ENCODE data around the gene IL11RA.
A peak's percentile ranks its signal among the peaks of the same experiment; 100 is the strongest.

IL11RA gene

GRCh38 chr9:34659592-34660253 lies 7.7 kb downstream of the IL11RA start:
- TF ChIP-seq CTCF (IDR thresholded peaks at IDR 0.05): no peak
- Histone ChIP-seq H3K9me3 (no peaks in the 10 kb centered on the region), H3K36me3 (peaks cover 6% of the 10 kb centered on the region), H3K4me3 (ENCODE audit: low read depth in 1 of 2, low read length in 1 of 2) (no peak overlapping the region), H3K27ac (no peak overlapping the region), H3K4me1 (ENCODE audit: control insufficient read depth in 1 of 2, insufficient read depth in 1 of 2, low read depth in 1 of 2, low read length in 1 of 2) (peaks cover 5% of the 10 kb centered on the region in 2 experiments), H3K27me3 (no peaks in the 10 kb centered on the region)

- peaks cover 13 to 14% of the 10 kb centered on the region in 2 experiments for H3K4me1 ChIP-seq (ENCODE audit: control insufficient read depth in 1 of 2, insufficient read depth in 1 of 2, low read depth in 1 of 2, low read length in 1 of 2)
- no peak within 1 kb of the TSS for H3K27ac ChIP-seq
- no peaks in the 10 kb centered on the region for H3K27me3 ChIP-seq
- TF ChIP-seq CTCF (IDR thresholded peaks at IDR 0.05): no peak
- H3K9me3 ChIP-seq: no peaks in the 10 kb centered on the region
- H3K4me3 ChIP-seq (ENCODE audit: low read depth in 1 of 2, low read length in 1 of 2): no peak within 1 kb of the TSS
- H3K36me3 ChIP-seq: peaks cover 6% of the 10 kb centered on the region
Measured at GRCh38 chr9:34662526-34663302, 10.7 kb downstream of the IL11RA start, which contains the start of gene CCL27. Gene CCL27 (minus strand): TSS chr9:34662657. CDS start chr9:34662633, 24 bp downstream.

GRCh38 chr9:34663303-34663605 lies 11.3 kb downstream of the IL11RA start:
- no peaks in the 10 kb centered on the region for H3K9me3 ChIP-seq
- H3K4me3 ChIP-seq (ENCODE audit: low read depth in 1 of 2, low read length in 1 of 2): no peak overlapping the region
- H3K4me1 ChIP-seq (ENCODE audit: control insufficient read depth in 1 of 2, insufficient read depth in 1 of 2, low read depth in 1 of 2, low read length in 1 of 2): peaks cover 13 to 14% of the 10 kb centered on the region in 2 experiments
- no peak for TF ChIP-seq CTCF (IDR thresholded peaks at IDR 0.05)
- no peak overlapping the region for H3K27ac ChIP-seq
- H3K27me3 ChIP-seq: no peaks in the 10 kb centered on the region
- H3K36me3 ChIP-seq: peaks cover 6% of the 10 kb centered on the region

GRCh38 chr9:34664281-34665066 lies 12.5 kb downstream of the IL11RA start:
- H3K36me3 ChIP-seq: peaks cover 10% of the 10 kb centered on the region
- H3K27ac ChIP-seq: peak overlapping the region; percentile 99
- no peaks in the 10 kb centered on the region for H3K27me3 ChIP-seq
- peaks cover 13 to 14% of the 10 kb centered on the region in 2 experiments for H3K4me1 ChIP-seq (ENCODE audit: control insufficient read depth in 1 of 2, insufficient read depth in 1 of 2, low read depth in 1 of 2, low read length in 1 of 2)
- H3K4me3 ChIP-seq (ENCODE audit: low read depth in 1 of 2, low read length in 1 of 2): peak overlapping the region; percentile 88 to 91
- H3K9me3 ChIP-seq: no peaks in the 10 kb centered on the region
- TF ChIP-seq CTCF (IDR thresholded peaks at IDR 0.05): peak; percentile 75

GRCh38 chr9:34665067-34665380 lies 13.0 kb downstream of the IL11RA start:
- Histone ChIP-seq H3K36me3 (peaks cover 14% of the 10 kb centered on the region), H3K27ac (peak overlapping the region; percentile 99), H3K4me1 (ENCODE audit: control insufficient read depth in 1 of 2, insufficient read depth in 1 of 2, low read depth in 1 of 2, low read length in 1 of 2) (peaks cover 13 to 14% of the 10 kb centered on the region in 2 experiments), H3K4me3 (ENCODE audit: low read depth in 1 of 2, low read length in 1 of 2) (peak overlapping the region; percentile 88 to 91), H3K9me3 (no peaks in the 10 kb centered on the region), H3K27me3 (no peaks in the 10 kb centered on the region)
- no peak for TF ChIP-seq CTCF (IDR thresholded peaks at IDR 0.05)

All from neutrophil (primary cell).